HG02763 (cell line): Measurements from ENCODE around the gene PALM.

ENCODE experiments used
- ATAC-seq: cut with Tn5 transposase; IDR thresholded peaks from one replicate; pipeline ENCODE4 v1.9.1; 2021; ENCODE audit warnings: mild to moderate bottlenecking, moderate library complexity; ENCODE audit not compliant: unreplicated experiment

Gene PALM

DNA sequence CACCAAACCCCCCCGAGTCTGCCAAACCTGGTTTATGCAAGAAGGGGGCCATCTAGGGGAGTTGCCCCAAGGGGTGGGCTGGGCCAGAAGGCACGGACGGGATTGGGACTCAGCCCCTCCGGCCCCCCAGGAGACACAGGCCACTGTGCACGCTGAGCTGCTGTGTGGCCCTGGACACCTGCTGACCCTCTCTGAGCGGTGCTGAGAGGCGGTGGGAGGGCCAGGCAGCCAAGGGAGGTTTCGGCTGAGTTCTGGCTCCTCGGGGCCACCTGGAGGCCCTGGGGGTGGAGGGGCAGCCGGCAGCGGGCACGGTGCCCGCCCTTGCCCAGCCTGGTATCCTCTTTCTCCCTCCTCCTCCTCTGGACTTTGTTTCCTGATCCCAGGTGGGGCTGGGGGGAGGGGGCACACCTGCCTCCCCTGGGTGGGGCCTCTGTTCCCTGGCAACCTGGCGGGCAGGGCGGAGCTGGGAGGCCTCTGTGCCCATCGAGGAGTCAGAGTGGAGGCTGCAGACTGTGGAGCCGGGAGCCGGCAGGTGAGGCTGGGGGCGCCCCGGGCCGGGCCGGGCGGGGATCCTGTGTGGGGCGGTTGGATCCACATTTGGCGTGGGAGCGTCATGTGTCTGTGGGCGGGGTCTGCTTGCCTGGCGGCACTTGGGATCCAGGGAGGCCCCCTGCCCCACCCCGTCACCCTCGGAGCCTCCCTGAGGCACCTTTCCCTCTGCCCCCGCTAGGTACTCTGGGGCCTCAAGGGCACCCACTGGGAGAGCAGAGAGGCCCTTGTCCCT is 42.1 kb downstream of the PALM start, which contains the start of gene MISP:
Gene MISP (plus strand): TSS at position 473 of the 784 bp plus-strand sequence. CDS start 5,835 bp downstream, outside the sequence.
- no peak for ATAC-seq

DNA sequence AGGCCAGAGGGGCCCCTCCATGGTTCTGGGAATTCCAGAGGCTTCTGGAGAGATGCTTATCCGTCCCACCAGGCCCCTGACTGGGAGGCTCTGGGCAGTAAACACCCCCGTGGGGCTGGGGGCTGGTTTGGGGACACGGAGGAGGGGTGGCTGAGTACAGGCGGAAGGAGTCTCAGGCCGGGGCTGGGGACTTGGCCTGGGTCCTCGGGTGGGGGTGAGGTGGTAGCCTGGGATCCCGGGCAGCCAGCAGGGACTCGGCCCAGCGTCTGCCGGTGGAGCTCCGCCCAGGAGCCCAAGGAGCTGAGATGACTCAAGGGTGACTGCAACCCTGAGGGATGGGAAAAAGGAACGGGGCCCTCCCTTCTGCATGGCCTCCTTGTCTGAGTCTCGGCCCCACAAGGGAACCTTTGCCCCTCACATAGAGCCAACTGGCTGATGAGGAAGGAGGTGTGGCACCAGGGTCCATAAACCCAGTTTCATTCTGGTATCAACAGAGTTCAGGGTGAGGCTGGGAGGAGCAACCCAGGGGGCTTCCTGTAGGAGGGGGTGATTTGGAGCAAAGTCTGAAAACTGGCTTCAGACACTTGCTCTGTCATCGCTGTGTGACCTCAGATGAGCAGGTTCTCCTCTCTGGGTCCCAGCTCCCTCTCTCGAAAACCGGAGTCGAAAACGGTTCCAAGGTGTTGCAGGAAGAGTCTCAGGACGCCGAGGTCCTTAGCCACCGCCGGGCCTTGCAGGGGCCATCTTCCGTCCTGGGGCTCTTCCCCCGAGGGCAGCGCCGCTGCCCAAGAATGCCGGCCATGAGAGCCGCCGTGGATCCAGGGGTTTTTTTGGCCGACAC is 43.0 kb downstream of the PALM start:
- ATAC-seq, result no peak

DNA sequence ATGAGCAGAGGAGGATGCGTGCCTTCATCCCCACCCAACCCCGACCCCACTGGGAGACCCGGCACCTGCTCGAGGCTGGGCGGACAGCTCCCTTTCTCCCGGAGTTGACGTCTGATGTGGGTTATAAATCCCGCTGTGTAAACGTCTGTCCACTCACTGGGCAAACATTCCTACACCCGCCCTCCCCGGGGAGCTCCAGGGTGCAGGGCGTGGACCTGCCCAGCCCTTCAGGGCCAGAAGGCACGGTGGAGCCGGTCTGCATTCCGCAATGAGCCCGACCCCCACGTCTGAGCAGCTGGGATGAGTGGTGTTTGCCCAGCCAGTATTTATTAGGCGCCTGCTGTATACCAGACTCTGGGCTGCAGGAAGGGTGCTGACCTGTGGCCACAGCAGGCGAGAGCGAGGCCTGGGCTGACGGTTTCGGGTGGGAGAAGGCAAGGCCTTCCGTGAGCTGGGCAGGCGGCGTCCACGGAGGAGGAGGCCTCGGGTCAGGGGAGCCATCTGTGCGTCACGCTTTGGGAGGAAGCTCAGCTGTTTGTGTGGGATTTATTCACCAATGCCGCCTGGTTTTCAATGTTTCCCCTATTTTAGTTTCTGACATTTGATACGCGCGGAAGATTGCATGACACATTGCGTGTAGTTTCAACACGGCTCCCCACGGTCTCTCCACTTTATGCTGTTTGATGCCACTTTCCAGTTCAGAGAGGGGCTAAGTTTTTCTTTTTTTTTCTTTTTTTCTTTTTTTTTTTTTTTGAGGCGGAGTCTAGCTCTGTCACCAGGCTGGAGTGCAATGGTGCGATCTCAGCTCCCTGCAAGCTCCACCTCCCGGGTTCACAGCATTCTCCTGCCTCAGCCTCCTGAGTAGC is 44.1 kb downstream of the PALM start:
- ATAC-seq, result no peak

DNA sequence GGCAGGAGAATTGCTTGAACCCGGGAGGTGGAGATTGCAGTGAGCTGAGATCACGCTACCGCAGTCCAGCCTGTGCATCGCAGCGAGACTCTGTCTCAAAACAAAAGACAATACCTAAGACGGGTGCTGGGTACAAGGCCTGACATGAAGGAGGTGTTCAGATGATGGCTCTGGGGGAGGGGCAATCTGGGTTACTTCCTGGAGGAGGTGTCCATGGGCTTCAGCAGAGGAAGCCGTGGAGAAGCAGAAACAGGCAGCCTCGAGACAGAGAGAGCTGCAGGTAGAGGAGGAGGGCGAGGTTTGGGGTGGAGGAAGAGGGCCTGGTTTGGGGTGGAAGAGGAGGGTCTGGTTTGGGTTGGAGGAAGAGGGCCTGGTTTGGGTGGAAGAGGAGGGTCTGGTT is 45.8 kb downstream of the PALM start:
- no peak for ATAC-seq

DNA sequence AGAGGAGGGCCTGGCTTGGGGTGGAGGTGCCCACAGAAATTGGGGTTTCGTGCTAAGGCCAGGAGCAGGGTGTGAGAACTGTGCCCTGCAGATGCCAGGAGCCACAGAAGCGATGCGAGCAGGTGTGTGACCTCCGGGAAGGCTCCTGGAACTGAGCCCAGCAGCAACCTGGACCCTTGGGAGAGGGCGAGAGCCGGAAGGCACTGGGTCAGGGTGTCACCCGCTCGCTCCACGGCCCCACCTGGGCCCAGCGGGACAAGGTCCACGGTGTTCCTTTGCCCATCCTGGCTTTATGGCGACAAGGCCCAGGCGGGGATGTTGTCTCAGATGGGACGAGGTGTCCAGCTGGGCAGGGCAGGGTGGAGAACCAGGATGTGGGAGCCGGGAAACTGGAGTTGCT is 46.3 kb downstream of the PALM start:
- ATAC-seq, result no peak

DNA sequence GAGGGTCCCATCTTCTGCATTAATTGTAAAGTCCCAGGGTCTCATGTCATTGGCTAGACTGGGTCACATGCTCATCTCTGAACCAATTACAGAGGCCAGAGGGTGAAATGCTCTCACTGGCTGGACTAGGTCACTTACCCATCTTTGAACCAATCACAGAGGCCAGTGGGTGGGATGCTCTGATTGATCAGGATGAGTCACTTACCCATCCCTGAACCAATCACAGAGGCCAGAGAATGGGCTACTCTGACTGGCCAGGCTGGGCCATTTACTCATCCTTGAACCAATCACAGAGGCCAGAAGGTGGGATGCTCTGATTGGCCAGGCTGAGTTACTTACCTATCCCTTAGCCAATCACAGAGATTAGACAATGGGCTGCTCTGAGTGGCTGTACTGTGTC is 47.5 kb downstream of the PALM start:
- no peak for ATAC-seq

DNA sequence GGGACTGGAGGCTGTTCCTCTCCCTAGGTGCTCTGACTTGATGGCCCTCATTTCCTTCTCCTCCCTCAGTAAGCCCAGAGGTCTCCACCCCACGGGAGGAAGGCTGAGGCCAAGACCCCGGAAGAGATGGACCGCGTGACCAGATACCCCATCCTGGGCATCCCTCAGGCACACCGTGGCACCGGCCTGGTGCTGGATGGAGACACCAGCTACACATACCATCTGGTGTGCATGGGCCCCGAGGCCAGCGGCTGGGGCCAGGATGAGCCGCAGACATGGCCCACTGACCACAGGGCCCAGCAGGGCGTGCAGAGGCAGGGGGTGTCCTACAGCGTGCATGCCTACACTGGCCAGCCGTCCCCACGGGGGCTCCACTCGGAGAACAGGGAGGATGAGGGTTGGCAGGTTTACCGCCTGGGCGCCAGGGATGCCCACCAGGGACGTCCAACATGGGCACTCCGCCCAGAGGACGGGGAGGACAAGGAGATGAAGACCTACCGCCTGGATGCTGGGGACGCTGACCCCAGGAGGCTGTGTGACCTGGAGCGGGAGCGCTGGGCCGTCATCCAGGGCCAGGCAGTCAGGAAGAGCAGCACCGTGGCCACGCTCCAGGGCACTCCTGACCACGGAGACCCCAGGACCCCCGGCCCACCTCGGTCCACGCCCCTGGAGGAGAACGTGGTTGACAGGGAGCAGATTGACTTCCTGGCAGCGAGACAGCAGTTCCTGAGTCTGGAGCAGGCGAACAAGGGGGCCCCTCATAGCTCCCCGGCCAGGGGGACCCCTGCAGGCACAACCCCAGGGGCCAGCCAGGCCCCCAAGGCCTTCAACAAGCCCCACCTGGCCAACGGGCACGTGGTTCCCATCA is 48.3 kb downstream of the PALM start:
- no peak for ATAC-seq

DNA sequence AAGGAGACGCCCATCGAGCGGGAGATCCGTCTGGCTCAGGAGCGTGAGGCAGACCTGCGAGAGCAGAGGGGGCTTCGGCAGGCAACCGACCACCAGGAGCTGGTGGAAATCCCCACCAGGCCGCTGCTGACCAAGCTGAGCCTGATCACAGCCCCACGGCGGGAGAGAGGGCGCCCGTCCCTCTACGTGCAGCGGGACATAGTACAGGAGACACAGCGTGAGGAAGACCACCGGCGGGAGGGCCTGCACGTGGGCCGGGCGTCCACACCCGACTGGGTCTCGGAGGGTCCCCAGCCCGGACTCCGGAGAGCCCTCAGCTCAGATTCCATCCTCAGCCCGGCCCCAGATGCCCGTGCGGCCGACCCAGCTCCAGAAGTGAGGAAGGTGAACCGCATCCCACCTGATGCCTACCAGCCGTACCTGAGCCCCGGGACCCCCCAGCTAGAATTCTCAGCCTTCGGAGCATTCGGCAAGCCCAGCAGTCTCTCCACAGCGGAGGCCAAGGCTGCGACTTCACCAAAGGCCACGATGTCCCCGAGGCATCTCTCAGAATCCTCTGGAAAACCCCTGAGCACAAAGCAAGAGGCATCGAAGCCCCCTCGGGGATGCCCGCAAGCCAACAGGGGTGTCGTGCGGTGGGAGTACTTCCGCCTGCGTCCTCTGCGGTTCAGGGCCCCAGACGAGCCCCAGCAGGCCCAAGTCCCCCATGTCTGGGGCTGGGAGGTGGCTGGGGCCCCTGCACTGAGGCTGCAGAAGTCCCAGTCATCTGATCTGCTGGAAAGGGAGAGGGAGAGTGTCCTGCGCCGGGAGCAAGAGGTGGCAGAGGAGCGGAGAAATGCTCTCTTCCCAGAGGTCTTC is 49.3 kb downstream of the PALM start:
- no peak for ATAC-seq

DNA sequence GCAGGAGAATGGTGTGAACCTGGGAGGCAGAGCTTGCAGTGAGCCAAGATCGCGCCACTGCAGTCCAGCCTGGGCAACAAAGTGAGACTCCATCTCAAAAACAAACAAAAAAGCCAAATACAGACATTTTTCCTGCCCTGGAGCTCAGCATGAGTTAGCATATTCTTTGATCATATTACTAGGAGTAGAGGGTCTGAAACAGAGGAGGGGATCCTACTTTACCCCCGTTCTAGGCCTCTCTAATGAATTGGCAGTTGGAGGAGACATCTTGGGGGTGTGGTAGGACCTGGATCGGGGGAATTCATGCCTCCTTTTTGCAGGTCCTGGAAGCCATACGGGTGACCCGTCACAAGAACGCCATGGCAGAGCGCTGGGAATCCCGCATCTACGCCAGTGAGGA is 54.4 kb downstream of the PALM start:
- no peak for ATAC-seq

DNA sequence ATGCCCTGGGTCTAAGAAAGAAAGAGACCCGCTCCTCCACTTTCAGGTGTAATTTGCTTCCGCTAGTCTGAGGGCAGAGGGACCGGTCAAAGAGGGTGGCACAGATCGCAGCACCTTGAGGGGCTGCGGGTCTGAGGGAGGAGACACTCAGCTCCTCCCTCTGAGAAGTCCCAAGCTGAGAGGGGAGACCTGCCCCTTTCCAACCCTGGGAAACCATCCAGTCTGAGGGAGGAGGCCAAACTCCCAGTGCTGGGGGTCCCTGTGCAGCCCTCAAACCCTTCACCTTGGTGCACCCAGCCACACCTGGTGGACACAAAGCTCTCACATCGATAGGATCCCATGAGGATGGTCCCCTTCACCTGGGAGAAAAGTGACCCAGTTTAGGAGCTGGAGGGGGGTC is 55.1 kb downstream of the PALM start:
- no peak for ATAC-seq

DNA sequence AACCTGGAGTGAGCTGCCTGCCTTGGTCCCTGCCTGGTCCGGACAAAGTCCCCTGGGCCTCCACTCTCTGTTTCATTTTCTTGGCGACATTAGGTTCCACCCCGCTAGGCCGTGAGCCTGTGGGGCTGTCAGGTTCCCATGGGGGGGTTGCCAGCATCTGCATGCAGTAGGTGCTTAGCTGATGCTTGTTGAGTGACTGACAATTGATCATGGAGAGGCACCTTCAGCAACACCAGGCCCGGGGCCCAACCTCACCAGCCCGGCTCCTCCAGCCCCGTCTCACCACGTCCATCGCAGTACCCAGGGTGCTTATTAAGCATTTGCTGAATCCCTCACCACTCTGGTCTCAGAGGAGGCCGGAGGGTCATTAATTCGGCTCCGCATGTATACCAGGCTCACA is 55.6 kb downstream of the PALM start:
- no peak for ATAC-seq

DNA sequence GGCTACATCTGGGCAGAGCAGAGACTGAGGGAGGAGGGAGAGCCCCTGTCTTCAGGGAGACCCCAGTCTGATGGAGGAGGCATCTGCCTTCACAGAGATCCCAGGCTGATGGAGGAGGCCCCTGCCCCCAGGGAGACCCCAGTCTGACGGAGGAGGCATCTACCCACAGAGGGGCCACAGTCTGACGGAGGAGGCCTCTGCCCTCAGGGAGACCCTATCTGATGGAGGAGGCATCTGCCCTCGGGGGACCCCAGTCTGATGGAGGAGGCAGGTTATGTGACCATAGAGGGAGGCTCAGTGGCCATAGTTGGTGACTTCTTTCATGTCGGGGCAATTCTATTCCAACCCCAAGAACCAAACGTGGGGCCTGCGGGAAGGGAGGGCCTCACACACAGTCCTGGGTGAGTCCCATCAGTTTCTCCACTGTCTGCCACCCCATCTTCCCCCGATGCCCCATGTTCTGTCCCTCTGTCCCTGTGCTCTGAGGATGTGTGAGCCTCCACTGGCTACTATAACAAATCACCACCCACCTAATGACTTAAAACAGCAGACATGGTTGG is 56.5 kb downstream of the PALM start:
- ATAC-seq, result no peak

DNA sequence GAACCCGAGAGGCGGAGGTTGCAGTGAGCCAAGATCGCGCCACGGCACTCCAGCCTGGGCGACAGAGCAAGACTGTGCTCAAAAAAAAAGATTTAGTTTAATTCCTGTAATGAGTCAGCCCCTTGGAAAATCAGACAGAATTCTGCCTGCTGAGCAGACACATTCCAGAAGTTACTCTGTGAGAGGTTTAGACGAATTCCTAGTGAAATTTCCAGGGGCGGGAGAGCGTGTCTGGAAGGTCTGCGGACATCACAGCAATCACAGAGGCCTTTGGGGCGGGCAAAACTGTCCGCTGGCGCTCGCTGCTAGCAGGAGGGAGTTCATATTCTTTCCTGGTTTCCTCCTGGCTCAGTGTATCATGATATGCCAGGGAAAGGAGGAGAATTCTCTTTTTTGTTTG is 59.7 kb downstream of the PALM start:
- no peak for ATAC-seq

DNA sequence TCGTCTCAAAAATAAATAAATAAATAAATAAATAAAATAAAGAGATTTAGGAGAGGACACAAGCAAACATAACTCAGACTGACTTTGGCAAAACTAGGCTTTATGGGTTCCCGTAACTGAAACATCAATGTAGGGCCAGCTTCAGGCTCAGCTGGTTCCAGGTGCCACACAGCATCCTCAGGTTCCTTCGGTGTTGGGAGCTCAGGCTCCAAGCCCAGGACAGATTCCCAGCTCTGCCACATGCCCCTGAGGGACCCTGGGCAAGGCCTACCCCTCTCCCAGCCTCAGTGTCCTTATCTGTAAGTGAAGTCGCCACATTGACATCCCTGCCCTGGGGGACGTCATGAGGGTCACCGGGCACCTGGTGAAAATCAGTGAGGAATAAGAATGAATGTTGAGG is 60.9 kb downstream of the PALM start:
- no peak for ATAC-seq

DNA sequence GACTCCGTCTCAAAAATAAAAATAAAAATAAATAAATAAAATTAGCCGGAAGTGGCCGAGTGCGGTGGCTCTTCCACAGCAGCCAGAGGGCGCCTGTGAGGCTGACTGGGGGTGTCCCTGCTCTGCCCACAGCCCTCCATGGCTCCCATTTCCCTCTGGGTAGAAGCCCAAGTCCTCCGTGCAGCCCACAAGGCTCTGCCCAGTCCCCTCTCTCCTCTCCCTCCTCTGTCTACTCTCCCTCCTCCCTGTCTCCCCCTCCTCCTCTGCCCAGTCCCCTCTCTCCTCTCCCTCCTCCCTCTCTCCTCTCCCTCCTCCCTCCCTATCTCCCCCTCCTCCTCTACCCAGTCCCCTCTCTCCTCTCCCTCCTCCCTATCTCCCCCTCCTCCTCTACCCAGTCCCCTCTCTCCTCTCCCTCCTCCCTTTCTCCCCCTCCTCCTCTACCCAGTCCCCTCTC is 62.6 kb downstream of the PALM start:
- no peak for ATAC-seq

DNA sequence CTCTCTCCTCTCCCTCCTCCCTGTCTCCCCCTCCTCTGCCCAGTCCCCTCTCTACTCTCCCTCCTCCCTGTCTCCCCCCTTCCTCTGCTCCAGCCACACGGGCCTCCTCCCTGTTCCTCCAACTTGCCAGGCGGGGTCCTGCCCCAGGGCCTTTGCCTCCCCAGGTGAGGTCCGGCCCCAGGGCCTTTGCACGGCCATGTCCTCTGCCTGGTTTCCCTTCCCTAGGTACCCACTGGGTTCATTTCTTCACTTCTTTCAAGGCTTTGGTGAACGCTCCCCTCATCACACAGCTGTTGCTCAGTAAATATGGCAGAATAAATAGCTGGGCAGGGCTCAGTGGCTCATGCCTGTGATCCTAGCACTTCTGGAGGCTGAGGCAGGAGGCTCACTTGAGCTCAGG is 63.3 kb downstream of the PALM start:
- ATAC-seq, result no peak

DNA sequence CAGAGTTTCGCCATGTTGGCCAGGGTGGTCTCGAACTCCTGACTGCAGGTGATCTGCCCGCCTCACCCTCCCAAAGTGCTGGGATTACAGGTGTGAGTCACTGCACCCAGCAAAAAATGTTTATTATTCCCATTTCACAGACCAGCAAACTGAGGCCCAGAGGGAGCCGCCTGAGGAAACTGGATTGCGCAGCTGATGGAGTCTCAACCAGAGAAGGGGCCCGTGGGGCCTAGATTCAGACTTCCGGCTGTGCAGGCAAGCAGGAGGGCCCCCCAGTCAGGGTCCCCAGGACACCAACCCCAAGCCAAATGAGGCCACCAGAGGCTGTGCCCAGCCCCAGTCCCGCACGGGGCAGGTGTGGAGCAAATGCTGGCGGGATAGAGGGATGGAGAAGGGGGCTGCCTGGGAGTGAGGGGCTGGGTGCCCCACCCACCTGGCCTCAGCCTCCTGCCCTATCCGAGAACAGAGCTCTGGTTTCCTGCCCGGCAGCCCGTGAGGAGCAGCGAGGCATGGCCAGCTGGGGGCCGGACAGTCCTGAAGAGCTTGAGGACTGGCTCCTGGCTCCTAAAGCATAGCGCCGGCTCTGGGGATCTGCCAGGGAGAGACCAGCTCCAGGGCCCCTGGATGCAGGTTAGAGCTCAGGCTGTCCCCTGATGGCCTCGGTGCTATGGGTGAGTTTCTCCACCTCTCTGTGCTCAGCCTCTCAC is 64.1 kb downstream of the PALM start:
- no peak for ATAC-seq

DNA sequence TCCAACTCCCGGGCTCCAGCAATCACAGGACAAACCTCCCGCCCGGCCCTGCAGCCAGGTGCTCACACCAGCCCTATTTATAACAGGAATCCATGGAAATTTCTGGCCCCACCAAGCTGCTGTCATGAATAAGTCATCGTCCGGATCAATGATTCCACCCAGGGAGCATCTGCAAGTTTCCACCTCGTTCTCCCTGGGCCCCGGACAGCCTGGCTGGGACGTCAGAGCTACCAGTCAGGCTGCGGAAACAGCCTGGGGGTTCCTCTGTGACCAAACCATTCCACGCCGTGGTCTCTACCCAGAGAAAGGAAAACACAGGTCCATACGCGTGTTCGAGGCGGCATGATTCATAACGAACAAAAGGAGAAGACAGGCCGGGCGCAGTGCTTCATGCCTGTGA is 67.8 kb downstream of the PALM start:
- ATAC-seq, result no peak
